ENCODE measurements around the gene NALF2. TPM values are rescaled to one million over a fixed set of nuclear protein-coding genes. Genes with fewer than 3 reads are reported as not detected.

Gene NALF2
- total and polyA plus RNA-seq, 7 experiments from 2014 or later: 0.27 to 0.50 (median 0.34) TPM; not detected in 4

DNA sequence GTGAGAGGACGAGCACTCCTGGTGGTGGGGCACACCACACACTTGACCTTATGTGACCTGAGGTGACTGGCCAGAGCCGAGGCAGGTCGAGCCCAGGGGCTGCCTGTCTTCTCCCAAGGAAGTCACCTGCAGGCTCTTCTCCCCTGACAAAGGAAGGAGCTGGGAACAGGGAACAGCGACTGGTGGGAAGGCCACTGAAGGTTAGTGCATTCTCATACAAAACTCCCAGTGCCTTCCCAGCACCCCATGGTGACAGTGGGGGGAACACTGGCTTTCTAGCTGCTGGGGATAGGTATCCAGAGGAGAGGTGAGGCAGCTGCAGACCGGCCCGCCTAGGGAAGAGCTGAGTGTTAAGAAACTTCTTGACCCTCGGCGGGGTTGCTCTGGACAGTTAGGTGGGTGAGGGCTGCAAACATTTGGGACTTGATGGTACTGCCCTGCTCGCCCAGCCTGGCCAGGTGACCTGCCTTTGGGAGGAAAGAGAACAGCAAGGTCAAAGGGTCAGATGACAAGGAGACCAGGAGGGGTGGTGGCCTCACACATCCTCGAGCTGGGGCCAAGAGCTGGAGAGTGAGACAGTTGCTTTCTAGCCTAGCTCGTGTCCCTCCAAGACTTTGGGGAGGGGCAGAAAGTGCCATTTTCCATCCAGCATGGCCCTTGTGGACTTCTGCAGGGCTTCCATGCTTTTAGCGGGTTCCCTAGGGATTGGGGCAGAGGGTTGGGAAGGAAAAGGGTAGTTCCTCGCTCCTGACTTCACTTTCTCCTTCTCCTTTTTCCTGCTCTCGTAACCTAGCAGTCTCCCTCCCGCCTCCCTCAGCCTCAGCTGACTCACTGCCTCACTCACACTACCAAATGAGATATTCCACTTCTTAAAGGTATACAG, 2.7 kb downstream of the NALF2 start:
- ChIA-PET CTCF (no interaction called here), POLR2A (no interaction called here)
- peaks cover 0 to 4% (median 0%) of the 10 kb centered on the region in 11 donors for H3K9me3 Mint-ChIP-seq
- Histone ChIP-seq H3K4me3 (ENCODE audit: low read length) (no peak overlapping the region), H3K4me1 (ENCODE audit: control insufficient read depth in 2 of 2, insufficient read depth in 2 of 2, low read length in 2 of 2) (no peaks in the 10 kb centered on the region), H3K36me3 (ENCODE audit: control insufficient read depth in 2 of 3, insufficient read depth in 3 of 3, low read length in 3 of 3) (no peaks in the 10 kb centered on the region), H3K27ac (ENCODE audit: low read depth, low read length) (no peak overlapping the region), H3K27me3 (ENCODE audit: control insufficient read depth in 2 of 2, insufficient read depth in 2 of 2, low read length in 2 of 2) (no peaks in the 10 kb centered on the region), H3K9me3 (ENCODE audit: control insufficient read depth in 2 of 3, low read length in 3 of 3) (no peaks in the 10 kb centered on the region)
- H3K27me3 Mint-ChIP-seq: peaks cover 6 to 33% (median 16%) of the 10 kb centered on the region in 5 donors
- H3K4me3 Mint-ChIP-seq: peak overlapping the region in 1 of 10 donors; percentile 33
- no peak for ATAC-seq
- intact Hi-C loops (cut with micrococcal nuclease): no loop called here
- H3K27ac Mint-ChIP-seq: no peak overlapping the region
- H3K4me1 Mint-ChIP-seq: peaks cover 0 to 3% (median 0%) of the 10 kb centered on the region in 7 donors
- no peak for DNase-seq
- H3K36me3 Mint-ChIP-seq: no peaks in the 10 kb centered on the region

DNA sequence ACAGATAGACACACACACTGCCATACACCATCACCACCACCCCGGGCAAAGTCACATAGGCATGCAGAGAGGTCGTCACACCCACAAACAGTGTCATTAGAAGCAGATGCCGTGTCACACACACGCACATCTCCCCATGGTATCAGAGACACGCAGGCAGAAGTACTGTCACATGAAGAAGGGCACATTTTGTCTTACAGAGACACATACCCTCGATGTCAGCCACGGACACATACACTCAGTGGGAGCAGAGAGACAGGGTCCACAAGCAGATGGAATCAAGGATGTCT, 3.3 kb downstream of the NALF2 start:
- H3K9me3 Mint-ChIP-seq: peaks cover 0 to 4% (median 0%) of the 10 kb centered on the region in 11 donors
- Histone ChIP-seq H3K36me3 (ENCODE audit: control insufficient read depth in 2 of 3, insufficient read depth in 3 of 3, low read length in 3 of 3) (no peaks in the 10 kb centered on the region), H3K27me3 (ENCODE audit: control insufficient read depth in 2 of 2, insufficient read depth in 2 of 2, low read length in 2 of 2) (no peaks in the 10 kb centered on the region), H3K9me3 (ENCODE audit: control insufficient read depth in 2 of 3, low read length in 3 of 3) (no peaks in the 10 kb centered on the region), H3K4me1 (ENCODE audit: control insufficient read depth in 2 of 2, insufficient read depth in 2 of 2, low read length in 2 of 2) (no peaks in the 10 kb centered on the region), H3K4me3 (ENCODE audit: low read length) (no peak overlapping the region), H3K27ac (ENCODE audit: low read depth, low read length) (no peak overlapping the region)
- H3K27me3 Mint-ChIP-seq: peaks cover 6 to 33% (median 16%) of the 10 kb centered on the region in 5 donors
- H3K4me1 Mint-ChIP-seq: peaks cover 0 to 3% (median 0%) of the 10 kb centered on the region in 7 donors
- CTCF ChIA-PET: no interaction called here
- no peak for ATAC-seq
- H3K36me3 Mint-ChIP-seq: no peaks in the 10 kb centered on the region
- intact Hi-C loops (cut with micrococcal nuclease): no loop called here
- DNase-seq: no peak
- H3K4me3 Mint-ChIP-seq: peak overlapping the region in 2 of 10 donors; percentile 33 to 48
- POLR2A ChIA-PET: no interaction called here
- H3K27ac Mint-ChIP-seq: no peak overlapping the region

DNA sequence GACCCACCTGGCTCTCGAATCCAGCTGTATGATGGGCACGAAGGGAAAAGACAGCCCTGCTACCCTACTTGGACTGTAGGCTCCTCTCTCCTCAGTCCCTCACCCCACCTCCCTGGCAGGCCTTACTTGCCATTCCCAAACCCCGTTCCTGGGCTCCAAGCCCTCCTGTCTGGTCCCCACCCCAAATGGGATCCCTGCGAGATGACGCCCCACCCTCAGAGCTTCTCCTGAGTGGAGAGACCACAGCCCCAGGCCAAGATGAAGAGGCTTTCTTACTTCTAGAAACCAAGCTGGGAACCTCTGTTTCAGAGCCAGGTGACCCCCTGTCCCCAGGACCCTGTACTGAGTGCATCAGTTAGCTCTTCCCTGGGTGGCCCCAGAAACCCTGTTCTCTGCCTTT, 4.5 kb downstream of the NALF2 start:
- H3K27ac Mint-ChIP-seq: peak overlapping the region in 1 of 9 donors; percentile 59
- no peak for ATAC-seq
- CTCF ChIA-PET: no interaction called here

DNA sequence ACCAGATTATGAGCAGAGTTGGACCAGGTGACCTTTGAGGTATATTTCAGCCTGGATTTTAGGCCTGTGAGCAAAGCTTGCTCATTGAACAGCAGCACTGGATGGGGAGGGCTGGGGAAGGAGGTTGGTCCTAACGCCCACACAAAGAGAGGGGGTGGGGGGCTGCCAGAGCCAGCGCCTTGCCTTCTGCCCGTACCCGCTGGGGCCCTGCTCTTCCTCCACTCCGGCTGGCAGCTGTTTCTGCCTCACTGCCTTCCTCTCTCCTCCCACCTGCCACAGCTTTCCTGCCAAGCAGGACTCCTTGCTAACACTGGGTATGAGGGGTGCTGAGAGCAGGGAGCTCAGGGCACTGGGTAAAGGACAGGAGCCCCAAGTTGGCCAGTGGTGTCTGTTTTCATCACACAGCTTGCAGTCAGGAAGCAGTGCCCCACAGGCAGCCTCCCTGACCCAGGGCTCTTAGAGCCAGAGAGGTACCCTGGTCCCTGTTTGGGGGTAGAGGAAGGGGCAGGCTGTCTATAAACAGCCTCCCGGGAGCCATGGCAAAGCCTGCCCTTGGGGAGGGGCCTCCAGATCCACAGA, 6.1 kb downstream of the NALF2 start:
- Histone ChIP-seq H3K27me3 (ENCODE audit: control insufficient read depth in 2 of 2, insufficient read depth in 2 of 2, low read length in 2 of 2) (no peaks in the 10 kb centered on the region), H3K27ac (ENCODE audit: low read depth, low read length) (no peak overlapping the region), H3K36me3 (ENCODE audit: control insufficient read depth in 2 of 3, insufficient read depth in 3 of 3, low read length in 3 of 3) (no peaks in the 10 kb centered on the region), H3K4me1 (ENCODE audit: control insufficient read depth in 2 of 2, insufficient read depth in 2 of 2, low read length in 2 of 2) (no peaks in the 10 kb centered on the region), H3K9me3 (ENCODE audit: control insufficient read depth in 2 of 3, low read length in 3 of 3) (no peaks in the 10 kb centered on the region), H3K4me3 (ENCODE audit: low read length) (no peak overlapping the region)
- H3K27ac Mint-ChIP-seq: no peak overlapping the region
- peaks cover 0 to 1% (median 0%) of the 10 kb centered on the region in 11 donors for H3K9me3 Mint-ChIP-seq
- ATAC-seq (no peak), DNase-seq (no peak)
- intact Hi-C loops (cut with micrococcal nuclease): no loop called here
- H3K4me1 Mint-ChIP-seq: peaks cover 0 to 3% (median 0%) of the 10 kb centered on the region in 7 donors
- ChIA-PET CTCF (interaction anchor here (0.6 kb wide), 1 partner anchor 587 kb away, joined by 3 read pairs; no protein-coding TSS in a partner anchor), POLR2A (no interaction called here)
- no peaks in the 10 kb centered on the region for H3K36me3 Mint-ChIP-seq
- H3K4me3 Mint-ChIP-seq: no peak overlapping the region
- H3K27me3 Mint-ChIP-seq: peaks cover 6 to 28% (median 16%) of the 10 kb centered on the region in 5 donors

More for the DNA sequence above, 4.5 kb downstream of the NALF2 start:
- Histone ChIP-seq H3K27ac (ENCODE audit: low read depth, low read length) (no peak overlapping the region), H3K4me3 (ENCODE audit: low read length) (no peak overlapping the region), H3K4me1 (ENCODE audit: control insufficient read depth in 2 of 2, insufficient read depth in 2 of 2, low read length in 2 of 2) (no peaks in the 10 kb centered on the region), H3K36me3 (ENCODE audit: control insufficient read depth in 2 of 3, insufficient read depth in 3 of 3, low read length in 3 of 3) (no peaks in the 10 kb centered on the region), H3K27me3 (ENCODE audit: control insufficient read depth in 2 of 2, insufficient read depth in 2 of 2, low read length in 2 of 2) (no peaks in the 10 kb centered on the region), H3K9me3 (ENCODE audit: control insufficient read depth in 2 of 3, low read length in 3 of 3) (no peaks in the 10 kb centered on the region)
- POLR2A ChIA-PET: no interaction called here
- intact Hi-C loops (cut with micrococcal nuclease): no loop called here
- Mint-ChIP-seq H3K36me3 (no peaks in the 10 kb centered on the region), H3K27me3 (peaks cover 6 to 33% (median 16%) of the 10 kb centered on the region in 5 donors), H3K9me3 (peaks cover 0 to 1% (median 0%) of the 10 kb centered on the region in 11 donors), H3K4me3 (no peak overlapping the region), H3K4me1 (peaks cover 0 to 3% (median 0%) of the 10 kb centered on the region in 7 donors)
- no peak for DNase-seq

- Mint-ChIP-seq H3K4me1 (no peaks in the 10 kb centered on the region), H3K4me3 (no peak overlapping the region), H3K36me3 (no peaks in the 10 kb centered on the region), H3K9me3 (peaks cover 0 to 1% (median 0%) of the 10 kb centered on the region in 11 donors), H3K27me3 (peaks cover 6 to 25% (median 16%) of the 10 kb centered on the region in 5 donors), H3K27ac (no peak overlapping the region)
- intact Hi-C loops (cut with micrococcal nuclease): no loop called here
- ChIA-PET CTCF (no interaction called here), POLR2A (no interaction called here)
- no peaks in the 10 kb centered on the region for H3K36me3 ChIP-seq (ENCODE audit: control insufficient read depth in 2 of 3, insufficient read depth in 3 of 3, low read length in 3 of 3)
- H3K4me1 ChIP-seq (ENCODE audit: control insufficient read depth in 2 of 2, insufficient read depth in 2 of 2, low read length in 2 of 2): no peaks in the 10 kb centered on the region
- no peaks in the 10 kb centered on the region for H3K27me3 ChIP-seq (ENCODE audit: control insufficient read depth in 2 of 2, insufficient read depth in 2 of 2, low read length in 2 of 2)
- H3K9me3 ChIP-seq (ENCODE audit: control insufficient read depth in 2 of 3, low read length in 3 of 3): no peaks in the 10 kb centered on the region
- no peak overlapping the region for H3K27ac ChIP-seq (ENCODE audit: low read depth, low read length)
- no peak overlapping the region for H3K4me3 ChIP-seq (ENCODE audit: low read length)
- DNase-seq (no peak), ATAC-seq (no peak)
Measured at GRCh38 chrX:69510914-69511513, 6.9 kb downstream of the NALF2 start.

GRCh38 chrX:69522052-69522451, 17.9 kb downstream of the NALF2 start:
- Mint-ChIP-seq H3K4me3 (no peak overlapping the region), H3K27me3 (peaks cover 0 to 24% (median 8%) of the 10 kb centered on the region in 5 donors), H3K4me1 (no peaks in the 10 kb centered on the region), H3K9me3 (peaks cover 0 to 3% (median 0%) of the 10 kb centered on the region in 11 donors), H3K27ac (no peak overlapping the region), H3K36me3 (peaks cover 0 to 1% (median 0%) of the 10 kb centered on the region in 5 donors)
- DNase-seq (no peak), ATAC-seq (no peak)
- Histone ChIP-seq H3K36me3 (ENCODE audit: control insufficient read depth in 2 of 3, insufficient read depth in 3 of 3, low read length in 3 of 3) (no peaks in the 10 kb centered on the region), H3K4me3 (ENCODE audit: low read length) (no peak overlapping the region), H3K9me3 (ENCODE audit: control insufficient read depth in 2 of 3, low read length in 3 of 3) (no peaks in the 10 kb centered on the region), H3K27ac (ENCODE audit: low read depth, low read length) (no peak overlapping the region), H3K4me1 (ENCODE audit: control insufficient read depth in 2 of 2, insufficient read depth in 2 of 2, low read length in 2 of 2) (no peaks in the 10 kb centered on the region), H3K27me3 (ENCODE audit: control insufficient read depth in 2 of 2, insufficient read depth in 2 of 2, low read length in 2 of 2) (no peaks in the 10 kb centered on the region)
- POLR2A ChIA-PET: no interaction called here
- intact Hi-C loops (cut with micrococcal nuclease): no loop called here
- CTCF ChIA-PET: no interaction called here

Data from naive thymus-derived CD4-positive, alpha-beta T cell (primary cell).